GM12875 (cell line): ENCODE measurements around the gene STXBP3.

ENCODE experiments used
- H3K4me3 ChIP-seq: one replicate; pipeline ENCODE4 v1.5.1; 2011; ENCODE audit warnings: low read depth, low read length, control low read depth
- CTCF ChIP-seq: IDR thresholded peaks from 2 replicates; pipeline ENCODE4 v1.5.1; 2011; ENCODE audit warnings: low read depth, mild to moderate bottlenecking, control low read depth, inconsistent platforms, low read length, moderate library complexity, borderline replicate concordance; ENCODE audit not compliant: insufficient read depth

The STXBP3 gene

GRCh38 chr1:108706643-108707042 lies 39.8 kb upstream of the STXBP3 start:
- TF ChIP-seq CTCF = no peak
- H3K4me3 ChIP-seq = no peak overlapping the region

- peak; percentile 59 for TF ChIP-seq CTCF
- no peak overlapping the region for H3K4me3 ChIP-seq
Observed at GRCh38 chr1:108708691-108709660, 37.5 kb upstream of the STXBP3 start.

GRCh38 chr1:108712606-108713150 lies 33.8 kb upstream of the STXBP3 start, which contains the start of gene FNDC7:
FNDC7 (plus strand) TSS chr1:108712908; CDS start chr1:108712934, 26 bp downstream.
- no peak for TF ChIP-seq CTCF
- H3K4me3 ChIP-seq = no peak within 1 kb of the TSS

GRCh38 chr1:108715932-108716331 lies 30.5 kb upstream of the STXBP3 start:
- no peak for TF ChIP-seq CTCF
- no peak overlapping the region for H3K4me3 ChIP-seq

GRCh38 chr1:108716437-108717230 lies 29.8 kb upstream of the STXBP3 start:
- H3K4me3 ChIP-seq = no peak overlapping the region
- TF ChIP-seq CTCF = no peak

GRCh38 chr1:108717774-108718316 lies 28.6 kb upstream of the STXBP3 start:
- no peak for TF ChIP-seq CTCF
- H3K4me3 ChIP-seq = no peak overlapping the region
